Measurements from ENCODE around the gene SAP30L. TPM values are rescaled to one million over a fixed set of nuclear protein-coding genes. Genes with fewer than 3 reads are reported as not detected.

SAP30L gene
- total RNA-seq, 1 experiment from 2014 or later: 54.6 TPM

DNA sequence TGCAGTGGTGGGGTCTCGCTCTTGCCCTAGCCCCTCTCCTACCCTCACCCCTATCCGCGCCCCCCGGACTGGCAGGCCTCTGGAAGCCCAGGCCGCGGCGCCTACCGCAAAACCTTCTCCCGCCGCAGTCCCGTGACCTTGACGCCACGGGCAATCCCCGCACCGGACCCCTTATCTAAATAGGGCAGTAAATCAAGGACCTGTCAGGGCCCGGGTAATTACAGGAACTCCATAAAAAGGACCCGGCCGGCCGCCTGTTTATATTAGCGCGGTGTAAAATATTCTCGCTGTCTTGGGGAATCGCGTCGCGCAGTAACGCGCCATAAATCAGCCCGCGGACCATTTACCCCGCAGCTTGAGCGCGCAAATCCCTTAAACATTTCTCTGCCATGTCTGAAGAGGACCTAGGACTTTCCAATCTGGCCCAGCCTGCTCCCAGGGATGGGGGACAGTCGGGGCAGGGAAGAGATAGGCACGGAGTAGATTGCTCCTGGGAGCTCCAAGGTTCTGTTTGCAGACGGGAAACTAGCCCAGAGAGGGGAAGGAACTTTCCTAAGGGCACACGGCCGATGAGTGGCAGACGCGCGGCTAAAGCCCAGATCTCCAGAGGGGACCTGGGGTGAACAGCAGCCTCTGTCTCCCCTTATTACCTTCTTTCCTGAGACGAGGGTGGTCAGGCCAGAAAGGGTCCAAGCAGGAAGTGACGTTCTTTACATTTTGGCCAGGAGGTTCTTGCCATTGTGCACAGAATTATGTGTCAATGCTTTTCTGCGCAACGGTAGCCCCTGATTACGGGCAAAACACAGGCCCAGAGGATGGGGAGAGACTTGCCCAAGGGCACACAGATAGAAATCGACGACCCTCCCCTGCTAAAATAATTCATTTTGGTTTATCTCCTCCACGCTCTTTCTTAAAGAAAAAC is 37.0 kb downstream of the SAP30L start:
- ChIA-PET POLR2A (no interaction called here), CTCF (no interaction called here)
- intact Hi-C loops (cut with micrococcal nuclease; ENCODE audit: unreplicated experiment): no loop called here
- in situ Hi-C loops (cut with HindIII; ENCODE audit: low pct_unique_long_range_greater_than_20kb, low sequenced_read_pairs): no loop called here
- Histone ChIP-seq H3K27ac (ENCODE audit: low read length) (no peak overlapping the region), H3K9me3 (ENCODE audit: control insufficient read depth, insufficient read depth, low read depth, low read length) (no peaks in the 10 kb centered on the region), H3K4me3 (ENCODE audit: low read depth in 2 of 2, low read length in 2 of 2) (no peak overlapping the region), H3K27me3 (ENCODE audit: control insufficient read depth, insufficient read depth, low read length) (peaks cover 36% of the 10 kb centered on the region), H3K4me1 (ENCODE audit: control insufficient read depth, insufficient read depth, low read length) (no peaks in the 10 kb centered on the region), H3K36me3 (ENCODE audit: control insufficient read depth, insufficient read depth, low read length) (no peaks in the 10 kb centered on the region)
- ATAC-seq (no peak), DNase-seq (ENCODE audit: low read depth, low spot score) (no peak)
- BruUV-seq (replicated peaks): no TSS peak
- TF ChIP-seq, protein P1, sequence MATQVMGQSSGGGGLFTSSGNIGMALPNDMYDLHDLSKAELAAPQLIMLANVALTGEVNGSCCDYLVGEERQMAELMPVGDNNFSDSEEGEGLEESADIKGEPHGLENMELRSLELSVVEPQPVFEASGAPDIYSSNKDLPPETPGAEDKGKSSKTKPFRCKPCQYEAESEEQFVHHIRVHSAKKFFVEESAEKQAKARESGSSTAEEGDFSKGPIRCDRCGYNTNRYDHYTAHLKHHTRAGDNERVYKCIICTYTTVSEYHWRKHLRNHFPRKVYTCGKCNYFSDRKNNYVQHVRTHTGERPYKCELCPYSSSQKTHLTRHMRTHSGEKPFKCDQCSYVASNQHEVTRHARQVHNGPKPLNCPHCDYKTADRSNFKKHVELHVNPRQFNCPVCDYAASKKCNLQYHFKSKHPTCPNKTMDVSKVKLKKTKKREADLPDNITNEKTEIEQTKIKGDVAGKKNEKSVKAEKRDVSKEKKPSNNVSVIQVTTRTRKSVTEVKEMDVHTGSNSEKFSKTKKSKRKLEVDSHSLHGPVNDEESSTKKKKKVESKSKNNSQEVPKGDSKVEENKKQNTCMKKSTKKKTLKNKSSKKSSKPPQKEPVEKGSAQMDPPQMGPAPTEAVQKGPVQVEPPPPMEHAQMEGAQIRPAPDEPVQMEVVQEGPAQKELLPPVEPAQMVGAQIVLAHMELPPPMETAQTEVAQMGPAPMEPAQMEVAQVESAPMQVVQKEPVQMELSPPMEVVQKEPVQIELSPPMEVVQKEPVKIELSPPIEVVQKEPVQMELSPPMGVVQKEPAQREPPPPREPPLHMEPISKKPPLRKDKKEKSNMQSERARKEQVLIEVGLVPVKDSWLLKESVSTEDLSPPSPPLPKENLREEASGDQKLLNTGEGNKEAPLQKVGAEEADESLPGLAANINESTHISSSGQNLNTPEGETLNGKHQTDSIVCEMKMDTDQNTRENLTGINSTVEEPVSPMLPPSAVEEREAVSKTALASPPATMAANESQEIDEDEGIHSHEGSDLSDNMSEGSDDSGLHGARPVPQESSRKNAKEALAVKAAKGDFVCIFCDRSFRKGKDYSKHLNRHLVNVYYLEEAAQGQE (IDR thresholded peaks at IDR 0.05; ENCODE audit: insufficient read depth in 1 of 2, low read depth in 2 of 2, low read length in 1 of 2): no peak
- no peak for TF ChIP-seq SIN3A (IDR thresholded peaks at IDR 0.05; ENCODE audit: borderline replicate concordance, insufficient read depth, low read depth, low read length)
- TF ChIP-seq, protein P2, sequence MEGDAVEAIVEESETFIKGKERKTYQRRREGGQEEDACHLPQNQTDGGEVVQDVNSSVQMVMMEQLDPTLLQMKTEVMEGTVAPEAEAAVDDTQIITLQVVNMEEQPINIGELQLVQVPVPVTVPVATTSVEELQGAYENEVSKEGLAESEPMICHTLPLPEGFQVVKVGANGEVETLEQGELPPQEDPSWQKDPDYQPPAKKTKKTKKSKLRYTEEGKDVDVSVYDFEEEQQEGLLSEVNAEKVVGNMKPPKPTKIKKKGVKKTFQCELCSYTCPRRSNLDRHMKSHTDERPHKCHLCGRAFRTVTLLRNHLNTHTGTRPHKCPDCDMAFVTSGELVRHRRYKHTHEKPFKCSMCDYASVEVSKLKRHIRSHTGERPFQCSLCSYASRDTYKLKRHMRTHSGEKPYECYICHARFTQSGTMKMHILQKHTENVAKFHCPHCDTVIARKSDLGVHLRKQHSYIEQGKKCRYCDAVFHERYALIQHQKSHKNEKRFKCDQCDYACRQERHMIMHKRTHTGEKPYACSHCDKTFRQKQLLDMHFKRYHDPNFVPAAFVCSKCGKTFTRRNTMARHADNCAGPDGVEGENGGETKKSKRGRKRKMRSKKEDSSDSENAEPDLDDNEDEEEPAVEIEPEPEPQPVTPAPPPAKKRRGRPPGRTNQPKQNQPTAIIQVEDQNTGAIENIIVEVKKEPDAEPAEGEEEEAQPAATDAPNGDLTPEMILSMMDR (IDR thresholded peaks at IDR 0.05): no peak
- no peak for TF ChIP-seq TCF7L2 (IDR thresholded peaks at IDR 0.05; ENCODE audit: low read depth, low read length)

DNA sequence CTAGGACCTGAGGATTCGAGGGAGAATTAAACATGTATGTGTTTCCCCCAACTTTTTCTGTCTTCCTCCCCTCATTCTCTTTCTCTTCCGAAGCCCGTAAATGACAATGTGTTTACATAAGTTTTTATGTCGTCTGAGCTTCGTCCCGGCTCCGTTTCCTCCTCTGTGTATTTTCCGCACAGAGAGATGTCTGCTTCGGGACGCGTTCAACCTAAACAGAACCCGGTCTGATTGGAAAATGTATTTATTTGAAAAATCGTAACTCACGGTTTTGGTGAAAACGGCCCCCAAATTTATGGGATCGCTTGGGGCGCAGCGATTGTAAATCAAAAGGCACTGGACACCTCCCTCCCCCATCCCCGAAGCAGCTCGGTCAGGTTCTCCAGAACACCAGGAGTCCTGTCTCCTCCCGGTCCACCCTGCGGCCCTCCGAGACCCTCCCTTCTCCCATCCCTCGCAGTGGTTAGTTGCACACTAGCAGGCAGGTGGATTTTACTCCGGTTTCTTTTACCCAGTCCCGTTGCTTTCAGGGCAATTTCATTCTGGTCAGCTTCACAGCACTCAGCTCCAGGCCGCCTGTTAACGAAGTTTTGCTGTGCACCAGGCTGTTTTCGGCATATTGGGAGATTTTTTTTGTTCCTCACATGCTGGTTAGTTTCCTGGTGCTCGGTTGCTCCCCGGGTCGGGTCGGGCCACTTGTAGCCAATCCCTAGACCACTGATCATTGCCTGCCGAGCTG is 38.0 kb downstream of the SAP30L start:
- no peak for ATAC-seq
- H3K4me3 ChIP-seq (ENCODE audit: low read depth in 2 of 2, low read length in 2 of 2): no peak overlapping the region
- H3K9me3 ChIP-seq (ENCODE audit: control insufficient read depth, insufficient read depth, low read depth, low read length): no peaks in the 10 kb centered on the region
- in situ Hi-C loops (cut with HindIII; ENCODE audit: low pct_unique_long_range_greater_than_20kb, low sequenced_read_pairs): no loop called here
- DNase-seq (ENCODE audit: low read depth, low spot score): no peak
- intact Hi-C loops (cut with micrococcal nuclease; ENCODE audit: unreplicated experiment): no loop called here
- ChIA-PET POLR2A (no interaction called here), CTCF (no interaction called here)
- no peak overlapping the region for H3K27ac ChIP-seq (ENCODE audit: low read length)
- peaks cover 33% of the 10 kb centered on the region for H3K27me3 ChIP-seq (ENCODE audit: control insufficient read depth, insufficient read depth, low read length)
- TF ChIP-seq, protein P2 (IDR thresholded peaks at IDR 0.05): no peak
- TF ChIP-seq SIN3A (IDR thresholded peaks at IDR 0.05; ENCODE audit: borderline replicate concordance, insufficient read depth, low read depth, low read length): no peak
- TF ChIP-seq, protein P1 (IDR thresholded peaks at IDR 0.05; ENCODE audit: insufficient read depth in 1 of 2, low read depth in 2 of 2, low read length in 1 of 2): no peak
- TF ChIP-seq TCF7L2 (IDR thresholded peaks at IDR 0.05; ENCODE audit: low read depth, low read length): no peak
- no peak for TF ChIP-seq POLR2AphosphoS5 (IDR thresholded peaks at IDR 0.05; ENCODE audit: low read depth, low read length)
- no peaks in the 10 kb centered on the region for H3K4me1 ChIP-seq (ENCODE audit: control insufficient read depth, insufficient read depth, low read length)
- no peaks in the 10 kb centered on the region for H3K36me3 ChIP-seq (ENCODE audit: control insufficient read depth, insufficient read depth, low read length)
- BruUV-seq (replicated peaks): no TSS peak
